Suprapubic skin (tissue), 4 donors: ENCODE data around the gene HDGF.

Source experiments
- CTCF ChIP-seq, 2 donors: fragments of 200-600 bp in 1 of 2; fragments of 450-650 bp in 1 of 2; sonication (generic) in 1 of 2; IDR thresholded peaks; one replicate each; pipeline ENCODE4 v1.5.1; 2016 to 2019; ENCODE audit warnings: antibody characterized with exemption in 2 of 2, mild to moderate bottlenecking in 1 of 2, moderate library complexity in 1 of 2
- EP300 ChIP-seq: sonication (generic); formaldehyde crosslinking; IDR thresholded peaks from one replicate; pipeline ENCODE4 v1.6.1; 2017; ENCODE audit warnings: antibody characterized with exemption
- POLR2A ChIP-seq, 2 donors: fragments of 450-650 bp; IDR thresholded peaks; one replicate each; pipeline ENCODE4 v1.6.1; 2017; ENCODE audit warnings: antibody characterized with exemption in 2 of 2, mild to moderate bottlenecking in 2 of 2, moderate library complexity in 2 of 2
- POLR2AphosphoS5 ChIP-seq, 3 donors: sonication (generic); formaldehyde crosslinking; IDR thresholded peaks; one replicate each; pipeline ENCODE4 v1.6.1; 2017; ENCODE audit warnings: antibody characterized with exemption in 3 of 3

GRCh38 chr1:156721535-156721934, 29.9 kb downstream of the HDGF start:
- TF ChIP-seq CTCF (IDR thresholded peaks at IDR 0.05) (no peak), POLR2A (IDR thresholded peaks at IDR 0.05) (no peak), POLR2AphosphoS5 (IDR thresholded peaks at IDR 0.05) (no peak), EP300 (no peak)
